Mucosa of descending colon (tissue), 3 donors: ENCODE results near the gene MTPN. TPM values are rescaled to one million over a fixed set of nuclear protein-coding genes. Genes with fewer than 3 reads are reported as not detected.

ENCODE experiments used
- ATAC-seq: fragments of 200-7000 bp; cut with Tn5 transposase; one replicate; pipeline ENCODE4 v1.9.1; 2020; ENCODE audit warnings: mild to moderate bottlenecking, moderate library complexity
- DNase-seq, 3 donors: peaks; one replicate each; pipeline ENCODE4 v3.0.0-alpha.2; 2020
- H3K36me3 ChIP-seq: fragments of 200-600 bp; one replicate; pipeline ENCODE4 v1.8.0; 2021; ENCODE audit warnings: low read depth, mild to moderate bottlenecking
- H3K4me1 ChIP-seq: fragments of 200-600 bp; one replicate; pipeline ENCODE4 v1.8.0; 2021; ENCODE audit warnings: low read depth, mild to moderate bottlenecking
- H3K4me3 ChIP-seq: fragments of 200-600 bp; one replicate; pipeline ENCODE4 v1.8.0; 2021; ENCODE audit warnings: mild to moderate bottlenecking
- H3K9me3 ChIP-seq: fragments of 200-600 bp; one replicate; pipeline ENCODE4 v1.8.0; 2021; ENCODE audit warnings: mild to moderate bottlenecking
- intact Hi-C, 2 donors: fragments of 100-400 bp; cut with DNase I in 1 of 2; cut with micrococcal nuclease in 1 of 2; formaldehyde crosslinking; loops; one replicate each; pipeline versions ENCODE4 v1.11.0 to v1.11.1; 2022; cut with DNase I, micrococcal nuclease
- total RNA-seq, 3 donors: library from RNA; stranded (reverse); fragmentation: NEBNext Ultra II Directional in 2 of 3; extraction: Animal tissue kit (Norgen Biotek cat#: 25700) in 2 of 3; gene quantifications; one replicate each; pipeline versions ENCODE4 v1.2.1 to v1.2.4, GENCODE V29; 2021 to 2023
- TF ChIP-seq, protein P1 (sequence below): fragments of 200-600 bp; IDR thresholded peaks from one replicate; pipeline ENCODE4 v1.8.0; 2022; ENCODE audit warnings: antibody characterized with exemption, mild to moderate bottlenecking
- donor health status: DM: no; HTN: no; CAD: no; lungs with moderate emphysema.
- donor health status: DM: no; HTN: no; CAD: no.
- donor health status: DM: no; HTN: yes; CAD: no.

MTPN gene
- total RNA-seq, 3 donors from 2014 or later: 93.1 to 97.9 (median 97.0) TPM

GRCh38 chr7:135932131-135932530, 45.0 kb downstream of the MTPN start:
- DNase-seq (no peak), ATAC-seq (no peak)
- Histone ChIP-seq H3K9me3 (no peaks in the 10 kb centered on the region), H3K36me3 (no peaks in the 10 kb centered on the region), H3K4me3 (no peak overlapping the region), H3K4me1 (no peaks in the 10 kb centered on the region)
- TF ChIP-seq, protein P1, sequence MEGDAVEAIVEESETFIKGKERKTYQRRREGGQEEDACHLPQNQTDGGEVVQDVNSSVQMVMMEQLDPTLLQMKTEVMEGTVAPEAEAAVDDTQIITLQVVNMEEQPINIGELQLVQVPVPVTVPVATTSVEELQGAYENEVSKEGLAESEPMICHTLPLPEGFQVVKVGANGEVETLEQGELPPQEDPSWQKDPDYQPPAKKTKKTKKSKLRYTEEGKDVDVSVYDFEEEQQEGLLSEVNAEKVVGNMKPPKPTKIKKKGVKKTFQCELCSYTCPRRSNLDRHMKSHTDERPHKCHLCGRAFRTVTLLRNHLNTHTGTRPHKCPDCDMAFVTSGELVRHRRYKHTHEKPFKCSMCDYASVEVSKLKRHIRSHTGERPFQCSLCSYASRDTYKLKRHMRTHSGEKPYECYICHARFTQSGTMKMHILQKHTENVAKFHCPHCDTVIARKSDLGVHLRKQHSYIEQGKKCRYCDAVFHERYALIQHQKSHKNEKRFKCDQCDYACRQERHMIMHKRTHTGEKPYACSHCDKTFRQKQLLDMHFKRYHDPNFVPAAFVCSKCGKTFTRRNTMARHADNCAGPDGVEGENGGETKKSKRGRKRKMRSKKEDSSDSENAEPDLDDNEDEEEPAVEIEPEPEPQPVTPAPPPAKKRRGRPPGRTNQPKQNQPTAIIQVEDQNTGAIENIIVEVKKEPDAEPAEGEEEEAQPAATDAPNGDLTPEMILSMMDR: no peak
- intact Hi-C loops: no loop called here

DNA sequence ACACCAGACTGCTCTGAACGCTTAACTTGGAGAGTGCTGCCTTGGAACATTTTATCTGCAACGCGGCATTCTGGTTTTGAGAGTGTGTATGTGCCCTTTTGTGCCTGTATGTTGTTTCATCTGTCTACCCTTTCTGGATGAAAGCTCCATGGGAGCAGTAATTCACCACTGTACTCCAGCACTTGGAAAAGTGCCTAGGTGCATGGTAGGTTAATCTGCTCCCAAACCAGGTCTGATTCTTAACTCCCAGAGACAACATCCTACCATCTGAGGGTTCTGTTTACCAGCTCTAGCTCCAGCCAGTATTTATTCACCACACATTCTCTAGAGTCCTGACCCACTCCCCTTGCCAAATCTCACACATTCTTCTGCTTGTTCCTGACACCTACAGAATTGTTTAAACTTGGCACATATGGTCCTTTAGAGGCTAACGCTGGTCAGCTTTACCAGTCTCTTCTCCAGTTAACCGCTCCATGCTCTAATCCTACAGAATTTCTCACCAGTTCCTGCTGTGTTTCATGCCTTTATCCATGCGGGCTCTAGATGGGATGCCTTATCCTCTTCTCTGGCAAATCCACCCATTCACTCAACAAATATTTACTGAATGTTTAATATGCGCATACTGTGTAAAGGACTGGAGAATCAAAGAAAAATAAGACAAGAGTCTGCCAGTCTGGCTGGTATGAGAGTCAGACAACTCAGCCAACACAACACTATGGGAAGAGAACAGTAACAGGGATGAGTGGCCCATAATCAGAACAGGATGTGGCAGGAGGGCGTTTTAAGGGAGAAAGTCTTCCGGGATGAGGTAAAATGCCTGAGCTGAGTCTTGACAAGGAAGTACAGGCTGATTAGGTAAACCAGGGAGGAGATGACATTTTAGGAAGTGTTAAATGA, 46.3 kb downstream of the MTPN start:
- H3K4me1 ChIP-seq: no peaks in the 10 kb centered on the region
- no peaks in the 10 kb centered on the region for H3K9me3 ChIP-seq
- no peaks in the 10 kb centered on the region for H3K36me3 ChIP-seq
- ATAC-seq (peak; percentile 83), DNase-seq (no peak)
- no peak overlapping the region for H3K4me3 ChIP-seq
- TF ChIP-seq, protein P1: no peak
- intact Hi-C loops: no loop called here

DNA sequence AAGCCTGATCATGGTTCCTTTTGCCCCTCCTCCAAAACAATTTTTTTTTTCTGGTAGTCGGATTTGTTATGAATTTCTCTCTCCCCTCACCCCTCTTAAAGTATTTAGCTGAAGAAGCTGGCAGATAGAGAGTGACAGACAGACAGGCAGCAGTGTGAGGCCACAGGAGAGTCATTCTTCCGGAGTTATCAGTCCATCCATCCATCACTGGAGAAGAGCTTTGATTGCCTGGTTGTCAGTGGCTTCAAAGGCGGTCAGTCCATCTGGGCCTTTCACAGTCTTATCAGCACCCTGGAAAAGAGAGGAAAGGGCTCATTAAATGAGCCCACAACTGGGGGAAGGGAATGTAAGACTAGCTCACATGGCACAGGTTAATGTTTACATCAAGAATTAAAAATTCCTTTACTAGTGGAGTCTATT, 47.4 kb downstream of the MTPN start:
- H3K4me1 ChIP-seq: no peaks in the 10 kb centered on the region
- TF ChIP-seq, protein P1: no peak
- H3K4me3 ChIP-seq: no peak overlapping the region
- DNase-seq (no peak), ATAC-seq (no peak)
- no peaks in the 10 kb centered on the region for H3K9me3 ChIP-seq
- H3K36me3 ChIP-seq: no peaks in the 10 kb centered on the region
- intact Hi-C loops: no loop called here

- no peaks in the 10 kb centered on the region for H3K9me3 ChIP-seq
- no peaks in the 10 kb centered on the region for H3K4me1 ChIP-seq
- intact Hi-C loops: no loop called here
- no peak for DNase-seq
- TF ChIP-seq, protein P1: no peak
- H3K4me3 ChIP-seq: no peak overlapping the region
- ATAC-seq: no peak
- no peaks in the 10 kb centered on the region for H3K36me3 ChIP-seq
These were observed 47.9 kb downstream of the MTPN start for GRCh38 chr7:135929249-135929648.

GRCh38 chr7:135928136-135928535, 49.0 kb downstream of the MTPN start:
- DNase-seq (no peak), ATAC-seq (no peak)
- H3K4me1 ChIP-seq: no peaks in the 10 kb centered on the region
- intact Hi-C loops: no loop called here
- H3K4me3 ChIP-seq: no peak overlapping the region
- H3K36me3 ChIP-seq: no peaks in the 10 kb centered on the region
- TF ChIP-seq, protein P1: no peak
- no peaks in the 10 kb centered on the region for H3K9me3 ChIP-seq
